ENCODE measurements around the gene IST1. TPM values are rescaled to one million over a fixed set of nuclear protein-coding genes. Genes with fewer than 3 reads are reported as not detected.

The IST1 gene
- total and polyA plus RNA-seq, 4 donors, result 33.8 to 95.3 (median 53.5) TPM

- 88% methylated on average over 4 of the region's 4 CpGs for WGBS
- Histone ChIP-seq H3K4me3 (ENCODE audit: low read depth in 1 of 3, low read length in 3 of 3) (no peak overlapping the region), H3K9ac (ENCODE audit: low read depth in 1 of 2, low read length in 2 of 2) (no peak overlapping the region), H3K4me1 (ENCODE audit: control insufficient read depth in 4 of 4, insufficient read depth in 4 of 4, low read length in 3 of 4) (peaks cover 0 to 4% (median 1%) of the 10 kb centered on the region in 4 donors), H3K27me3 (ENCODE audit: control insufficient read depth in 4 of 4, insufficient read depth in 4 of 4, low read length in 3 of 4) (no peaks in the 10 kb centered on the region), H3K9me3 (ENCODE audit: control insufficient read depth in 4 of 4, low read length in 3 of 4) (no peaks in the 10 kb centered on the region), H3K27ac (ENCODE audit: low read depth in 1 of 2, low read length in 2 of 2) (no peak overlapping the region), H3K36me3 (ENCODE audit: control insufficient read depth in 4 of 4, insufficient read depth in 3 of 4, low read depth in 1 of 4, low read length in 3 of 4) (no peaks in the 10 kb centered on the region)
- no peak for TF ChIP-seq FOXA1 (IDR thresholded peaks at IDR 0.05)
- TF ChIP-seq EGR1 (IDR thresholded peaks at IDR 0.05; ENCODE audit: low read depth in 2 of 2), result no peak
- TF ChIP-seq ZBTB33 (IDR thresholded peaks at IDR 0.05), result no peak
- DNase-seq (ENCODE audit: low spot score), result no peak
These were observed 71.6 kb downstream of the IST1 start for GRCh38 chr16:71966932-71967331.

GRCh38 chr16:71969353-71969752 lies 74.0 kb downstream of the IST1 start:
- DNase-seq (ENCODE audit: low spot score), result no peak
- Histone ChIP-seq H3K27ac (ENCODE audit: low read depth in 1 of 2, low read length in 2 of 2) (no peak overlapping the region), H3K36me3 (ENCODE audit: control insufficient read depth in 4 of 4, insufficient read depth in 3 of 4, low read depth in 1 of 4, low read length in 3 of 4) (peaks cover 0 to 4% (median 0%) of the 10 kb centered on the region in 4 donors), H3K9me3 (ENCODE audit: control insufficient read depth in 4 of 4, low read length in 3 of 4) (no peaks in the 10 kb centered on the region), H3K9ac (ENCODE audit: low read depth in 1 of 2, low read length in 2 of 2) (no peak overlapping the region), H3K4me1 (ENCODE audit: control insufficient read depth in 4 of 4, insufficient read depth in 4 of 4, low read length in 3 of 4) (peaks cover 0 to 4% (median 1%) of the 10 kb centered on the region in 4 donors), H3K4me3 (ENCODE audit: low read depth in 1 of 3, low read length in 3 of 3) (no peak overlapping the region), H3K27me3 (ENCODE audit: control insufficient read depth in 4 of 4, insufficient read depth in 4 of 4, low read length in 3 of 4) (no peaks in the 10 kb centered on the region)
- WGBS, result 93% methylated on average over 2 of the region's 2 CpGs
- TF ChIP-seq MAX (IDR thresholded peaks at IDR 0.05) (no peak), FOXA1 (IDR thresholded peaks at IDR 0.05) (no peak), HNF4A (conservative IDR thresholded peaks at IDR 0.05) (no peak), SP1 (IDR thresholded peaks at IDR 0.05) (no peak), REST (IDR thresholded peaks at IDR 0.05) (no peak), ATF3 (IDR thresholded peaks at IDR 0.05) (no peak), FOXA2 (IDR thresholded peaks at IDR 0.05) (no peak), JUND (IDR thresholded peaks at IDR 0.05) (no peak), RXRA (IDR thresholded peaks at IDR 0.05) (no peak), GABPA (IDR thresholded peaks at IDR 0.05 in 1 of 2, conservative IDR thresholded peaks at IDR 0.05 in 1 of 2) (no peak), RAD21 (IDR thresholded peaks at IDR 0.05) (no peak), CTCF (IDR thresholded peaks at IDR 0.05; ENCODE audit: low read depth, low read length, missing input control) (no peak), ZBTB33 (IDR thresholded peaks at IDR 0.05) (no peak), HNF4G (IDR thresholded peaks at IDR 0.05) (no peak)
